GM18519 (cell line): ENCODE results near the gene NOTCH4.

ENCODE experiments used
- ATAC-seq: cut with Tn5 transposase; IDR thresholded peaks from one replicate; pipeline ENCODE4 v1.9.1; 2021; ENCODE audit warnings: mild to moderate bottlenecking, moderate library complexity; ENCODE audit not compliant: unreplicated experiment, low FRiP score

Gene NOTCH4

GRCh38 chr6:32147401-32148132 is 76.3 kb downstream of the NOTCH4 start:
- no peak for ATAC-seq

DNA sequence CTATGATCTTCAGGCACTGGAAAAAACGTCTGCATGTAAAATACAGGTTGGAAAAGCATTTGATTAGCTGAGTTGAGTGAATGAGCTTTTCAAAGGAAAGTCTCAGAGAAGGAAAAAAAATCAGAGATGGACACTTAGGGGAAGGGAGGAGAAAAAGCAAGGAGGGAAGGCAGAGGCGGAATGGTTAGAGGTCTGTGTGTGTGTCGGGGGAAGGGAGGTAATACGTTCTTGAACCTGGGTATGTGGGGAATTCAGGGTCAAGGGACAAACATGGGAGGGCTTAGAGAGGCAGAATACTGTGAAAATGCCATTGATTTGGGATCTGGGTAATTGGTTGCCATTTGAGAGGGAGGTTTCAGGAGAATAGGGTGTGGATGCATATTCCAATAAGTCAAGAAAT is 77.2 kb downstream of the NOTCH4 start:
- no peak for ATAC-seq

- ATAC-seq: no peak
Measured at GRCh38 chr6:32146287-32146686, 77.6 kb downstream of the NOTCH4 start.
